Amniotic stem cell (primary cell): ENCODE results near the gene JDP2.
"Not testable (repeated sequence)": the region's sequence is repeated elsewhere in the genome, so short reads cannot be mapped to it uniquely, and the experiment has no call there.

ENCODE experiments used
- DNase-seq: peaks from one replicate; lab custom pipeline; 2025; lab: John Stamatoyannopoulos, UW

JDP2 gene

GRCh38 chr14:75456069-75456996 lies 28.5 kb downstream of the JDP2 start:
- DNase-seq: no peak

DNA sequence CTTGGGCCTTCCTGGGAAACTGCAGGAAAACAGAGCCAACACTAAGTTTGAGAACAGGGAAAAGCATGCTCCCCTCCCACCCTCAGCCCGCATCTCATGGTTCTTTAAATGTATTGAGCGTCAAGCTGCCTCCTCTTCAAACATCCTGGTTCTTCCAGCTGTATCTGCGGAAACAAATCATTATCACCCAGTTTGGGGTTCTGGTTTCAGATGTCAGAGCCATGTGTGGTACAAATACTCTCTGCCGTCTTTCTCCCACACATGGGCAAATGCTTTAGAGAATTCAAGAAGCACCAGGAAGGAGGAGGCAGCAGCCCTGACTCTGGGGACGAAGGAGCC lies 29.1 kb downstream of the JDP2 start:
- no peak for DNase-seq

- no peak for DNase-seq
Measured at GRCh38 chr14:75457648-75458165, 29.9 kb downstream of the JDP2 start.

- DNase-seq: no peak
Measured at GRCh38 chr14:75458305-75458704, 30.5 kb downstream of the JDP2 start.

DNA sequence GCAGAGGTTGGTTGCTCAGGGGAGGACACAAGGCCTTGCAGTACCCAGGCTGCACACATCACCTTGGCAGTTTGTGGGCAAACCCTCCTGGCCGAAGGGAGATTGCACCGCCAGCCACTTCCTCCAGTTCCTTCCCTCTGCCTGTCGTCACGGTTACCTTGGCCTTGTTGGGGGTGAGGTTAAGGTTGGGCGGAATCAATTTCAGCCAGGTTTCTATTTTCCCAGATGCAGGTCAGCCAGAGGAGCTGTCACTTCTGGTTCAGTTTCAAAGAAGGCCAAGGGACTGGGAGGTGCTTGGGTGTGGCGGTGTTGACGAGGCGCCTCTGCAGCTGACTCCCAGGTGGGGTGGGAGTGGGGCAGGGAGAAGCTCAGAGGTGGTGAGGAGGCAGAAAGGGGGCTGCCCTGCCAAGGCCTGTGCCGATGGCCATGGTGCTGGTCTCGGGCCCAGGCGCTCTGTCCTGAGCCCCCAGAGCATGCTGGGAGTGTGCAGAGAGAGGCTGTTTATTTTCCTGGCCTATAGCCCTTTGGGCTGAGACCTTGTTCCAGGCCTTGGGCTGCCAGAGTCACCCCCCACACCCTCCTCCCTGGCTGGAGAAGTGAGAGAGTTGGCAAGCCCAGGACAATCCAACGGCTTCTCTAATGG lies 31.4 kb downstream of the JDP2 start:
- no peak for DNase-seq

- DNase-seq: no peak
Measured at GRCh38 chr14:75459791-75460190, 32.0 kb downstream of the JDP2 start.

GRCh38 chr14:75460394-75460793 lies 32.6 kb downstream of the JDP2 start:
- DNase-seq: no peak

- no peak for DNase-seq
Measured at GRCh38 chr14:75461303-75461702, 33.5 kb downstream of the JDP2 start.

- DNase-seq: no peak
Measured at GRCh38 chr14:75461755-75462349, 34.0 kb downstream of the JDP2 start.

- DNase-seq: no peak
Measured at GRCh38 chr14:75464626-75465025, 36.8 kb downstream of the JDP2 start.

GRCh38 chr14:75467763-75468162 lies 39.9 kb downstream of the JDP2 start:
- DNase-seq: no peak

GRCh38 chr14:75469164-75469563 lies 41.3 kb downstream of the JDP2 start:
- DNase-seq: no peak

GRCh38 chr14:75469606-75470237 lies 41.9 kb downstream of the JDP2 start:
- DNase-seq: no peak

DNA sequence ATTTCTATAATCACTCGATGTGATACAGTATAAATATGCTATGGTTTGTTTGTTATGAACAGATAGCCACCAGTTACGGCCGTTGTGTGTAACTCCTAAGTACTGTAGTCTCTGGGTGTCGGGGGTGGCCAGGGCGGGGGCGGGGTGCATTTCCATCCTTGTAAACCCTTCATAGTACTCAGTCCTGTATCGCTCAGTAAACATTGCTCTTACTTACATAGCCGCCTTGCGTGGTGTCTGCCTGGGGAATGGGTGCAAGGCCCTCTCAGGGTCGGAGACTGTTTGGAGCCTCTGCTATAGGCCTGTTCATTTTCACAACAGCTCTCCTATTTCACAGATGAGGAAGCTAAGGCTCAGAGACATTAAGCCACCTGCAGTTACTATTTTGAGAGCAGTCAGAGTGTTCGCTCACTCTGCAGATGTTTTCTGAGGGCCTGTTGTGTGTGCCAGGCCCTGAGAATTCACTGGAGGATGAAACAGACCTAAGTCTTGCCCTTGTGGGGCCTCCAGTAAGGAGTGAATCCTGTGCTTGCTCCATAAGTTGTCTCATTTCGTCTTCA lies 42.5 kb downstream of the JDP2 start:
- DNase-seq: no peak

- DNase-seq: no peak
Measured at GRCh38 chr14:75471059-75471458, 43.2 kb downstream of the JDP2 start.

- not testable (repeated sequence) for DNase-seq
Measured at GRCh38 chr14:75474127-75474526, 46.3 kb downstream of the JDP2 start.

DNA sequence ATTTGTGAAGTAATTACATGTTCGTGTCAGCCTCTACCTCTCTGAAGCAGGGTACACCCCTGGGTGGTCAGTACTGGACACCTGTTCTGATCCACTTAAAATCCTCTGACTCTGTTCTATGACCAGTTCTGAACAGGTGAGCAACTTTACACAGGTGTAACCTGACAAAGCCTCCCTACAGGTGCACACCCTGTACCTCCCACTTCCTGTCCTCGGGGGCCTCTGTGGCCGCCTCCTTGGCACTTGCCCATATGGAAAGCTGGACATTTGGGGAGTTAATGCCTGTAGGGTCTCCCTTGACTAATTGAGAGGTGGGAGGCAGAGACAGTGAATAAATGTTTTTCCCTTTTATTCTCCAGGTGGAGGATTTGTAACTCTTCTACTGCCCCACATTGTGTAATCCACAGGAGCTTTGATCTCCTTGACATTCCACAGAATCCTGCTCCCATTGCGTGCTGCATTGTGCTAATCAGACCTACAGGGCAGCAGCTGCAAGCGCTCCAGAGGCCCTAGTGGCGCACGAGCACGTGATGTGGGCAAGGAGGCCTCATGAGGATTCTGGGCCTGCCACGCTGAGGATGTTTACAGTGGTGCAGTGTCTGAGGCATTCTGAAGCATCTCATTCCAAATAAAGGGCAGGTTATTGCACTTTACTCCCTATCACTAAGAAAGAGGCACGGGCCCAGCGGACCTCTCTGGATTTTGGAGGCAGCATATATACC lies 48.6 kb downstream of the JDP2 start:
- DNase-seq: no peak

GRCh38 chr14:75477881-75478280 lies 50.1 kb downstream of the JDP2 start:
- no peak for DNase-seq

DNA sequence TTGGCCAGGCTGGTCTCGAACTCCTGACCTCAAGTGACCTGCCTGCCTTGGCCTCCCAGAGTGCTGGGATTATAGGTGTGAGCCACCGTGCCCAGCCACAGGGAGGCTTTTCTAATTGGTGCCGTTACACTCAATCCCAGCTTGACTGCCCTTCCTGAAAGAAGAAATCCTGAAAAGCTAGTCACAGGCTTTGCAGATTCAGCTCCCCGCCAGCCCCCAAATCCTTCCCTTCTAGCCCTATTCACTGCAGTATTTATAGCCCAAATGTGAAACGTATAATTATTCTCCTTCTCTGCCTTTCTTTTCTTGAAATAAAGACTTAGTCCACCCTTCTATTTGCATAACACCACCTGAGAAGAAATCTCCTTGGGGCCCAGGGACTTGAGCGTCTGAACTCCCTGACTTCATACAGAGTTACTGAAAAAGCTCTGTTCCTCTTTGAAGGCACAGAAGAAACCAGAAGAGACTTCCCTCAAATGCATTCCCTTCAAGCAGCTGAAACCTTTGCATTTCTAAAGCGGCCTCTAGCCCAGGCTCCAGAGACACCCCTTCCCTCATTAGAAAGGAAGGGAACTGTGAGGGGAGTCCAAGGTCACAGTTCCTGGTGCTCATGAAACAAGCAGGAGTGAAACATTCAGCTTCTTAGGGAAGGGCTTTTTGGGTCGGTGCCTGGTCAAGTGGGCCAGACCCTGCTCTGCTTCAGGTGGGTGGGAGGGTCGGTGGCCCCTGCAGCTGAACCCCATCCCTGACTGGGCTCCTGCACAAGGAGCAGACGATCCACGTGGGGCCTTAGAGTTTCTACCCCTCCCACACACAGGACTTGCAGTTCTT lies 52.2 kb downstream of the JDP2 start:
- no peak for DNase-seq

DNA sequence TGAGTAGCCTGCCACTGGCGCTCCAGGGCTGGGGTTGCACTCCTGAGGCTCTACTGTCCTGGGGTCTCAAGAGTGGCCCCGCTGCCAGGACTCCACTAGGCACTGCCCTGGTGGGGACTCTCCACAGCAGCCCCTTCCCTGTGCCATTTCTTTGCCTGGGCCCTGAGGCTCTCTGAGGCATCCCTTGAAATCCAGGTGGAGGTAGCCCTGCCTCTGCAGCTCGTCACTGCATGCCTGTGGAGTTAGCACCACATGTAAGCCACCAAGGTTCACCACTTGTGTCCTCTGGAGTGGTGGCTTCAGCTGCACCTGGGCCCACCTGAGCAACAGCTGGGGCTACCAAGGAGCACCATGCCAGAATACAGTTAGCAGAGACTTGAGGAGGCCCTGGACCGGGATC lies 54.5 kb downstream of the JDP2 start:
- DNase-seq: no peak
